AG04450 (cell line): ENCODE measurements around the gene CD47. TPM values are rescaled to one million over a fixed set of nuclear protein-coding genes. Genes with fewer than 3 reads are reported as not detected.

Experiments
- CTCF ChIA-PET: fragments of 300-600, 350-600 bp; formaldehyde crosslinking; extraction: SDS; loops from one replicate; lab custom pipeline; 2022; ENCODE audit warnings: antibody characterized with exemption, inconsistent platforms; lab: Charles Lee
- POLR2A ChIA-PET: fragments of 350-600 bp; formaldehyde crosslinking; extraction: SDS; loops from one replicate; lab custom pipeline; 2021; ENCODE audit warnings: antibody characterized with exemption, inconsistent platforms; lab: Yijun Ruan, JAX
- DNase-seq: peaks from one replicate; pipeline ENCODE4 v3.0.0-alpha.2; 2011; ENCODE audit warnings: low read depth, low spot score
- H3K27ac ChIP-seq: one replicate; pipeline ENCODE4 v1.5.1; 2012; ENCODE audit warnings: low read depth, low read length, control low read depth
- H3K27me3 ChIP-seq: one replicate; pipeline ENCODE4 v1.6.0; 2012; ENCODE audit warnings: low read length; ENCODE audit not compliant: control insufficient read depth, insufficient read depth
- H3K4me3 ChIP-seq: 2 replicates; pipeline ENCODE4 v1.5.1; 2011; ENCODE audit warnings: mild to moderate bottlenecking, low read depth, low read length, control low read depth
- H3K9me3 ChIP-seq: 2 replicates; pipeline ENCODE4 v1.5.1; 2012; ENCODE audit warnings: low read length; ENCODE audit not compliant: control insufficient read depth, insufficient read depth
- CTCF ChIP-seq: IDR thresholded peaks from 2 replicates; pipeline ENCODE4 v1.5.1; 2011; ENCODE audit warnings: low read depth, low read length, control low read depth, inconsistent platforms
- polyA plus RNA-seq: library from polyadenylated mRNA; depleted of rRNA; stranded (reverse); fragments of >200 nt; gene quantifications from 2 replicates; pipeline ENCODE4 v1.2.3, GENCODE V29; 2011

Gene CD47
- polyA plus RNA-seq, 1 experiment, result 108 TPM

DNA sequence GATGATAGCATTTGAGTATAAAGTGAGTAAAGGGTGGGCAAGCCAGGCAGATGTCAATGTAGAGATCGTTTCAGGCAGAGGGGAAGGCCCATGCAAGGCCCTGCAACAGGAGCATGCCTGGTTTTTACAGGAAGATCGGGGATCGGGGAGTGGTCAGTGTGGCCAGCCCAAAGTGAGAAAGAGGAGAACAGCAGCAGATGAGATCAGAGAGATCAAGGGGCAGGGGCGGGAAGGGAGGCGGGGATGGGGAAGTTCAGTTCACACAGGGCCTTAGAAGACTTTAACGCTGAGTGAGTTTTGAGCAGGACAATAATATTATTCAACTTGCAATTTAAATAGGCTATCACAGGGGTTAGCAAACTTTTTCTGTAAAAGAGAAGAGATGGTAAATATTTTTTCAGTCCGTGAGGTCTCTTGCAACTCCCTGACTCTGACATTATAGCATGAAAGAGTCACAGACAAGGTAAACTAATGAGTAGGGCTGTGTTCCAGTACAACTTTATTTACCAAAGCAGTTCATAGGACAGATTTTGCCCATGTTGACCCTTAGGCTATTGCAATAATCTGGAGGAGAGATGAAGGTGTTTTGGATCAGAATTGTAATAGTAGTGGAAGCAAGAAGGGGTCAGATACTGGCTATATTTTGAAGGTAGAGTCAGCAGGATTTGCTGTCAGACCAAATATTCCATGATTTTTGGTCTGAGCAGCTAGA lies 12.4 kb upstream of the CD47 start:
- Histone ChIP-seq H3K9me3 (no peaks in the 10 kb centered on the region), H3K27ac (no peak overlapping the region), H3K4me3 (no peak overlapping the region), H3K27me3 (no peaks in the 10 kb centered on the region)
- ChIA-PET POLR2A (no interaction called here), CTCF (no interaction called here)
- no peak for DNase-seq
- TF ChIP-seq CTCF, result no peak

GRCh38 chr3:108102420-108103039 lies 11.7 kb upstream of the CD47 start:
- Histone ChIP-seq H3K4me3 (no peak overlapping the region), H3K9me3 (no peaks in the 10 kb centered on the region), H3K27ac (no peak overlapping the region), H3K27me3 (no peaks in the 10 kb centered on the region)
- no peak for DNase-seq
- no peak for TF ChIP-seq CTCF
- CTCF ChIA-PET, result no interaction called here
- POLR2A ChIA-PET, result no interaction called here

DNA sequence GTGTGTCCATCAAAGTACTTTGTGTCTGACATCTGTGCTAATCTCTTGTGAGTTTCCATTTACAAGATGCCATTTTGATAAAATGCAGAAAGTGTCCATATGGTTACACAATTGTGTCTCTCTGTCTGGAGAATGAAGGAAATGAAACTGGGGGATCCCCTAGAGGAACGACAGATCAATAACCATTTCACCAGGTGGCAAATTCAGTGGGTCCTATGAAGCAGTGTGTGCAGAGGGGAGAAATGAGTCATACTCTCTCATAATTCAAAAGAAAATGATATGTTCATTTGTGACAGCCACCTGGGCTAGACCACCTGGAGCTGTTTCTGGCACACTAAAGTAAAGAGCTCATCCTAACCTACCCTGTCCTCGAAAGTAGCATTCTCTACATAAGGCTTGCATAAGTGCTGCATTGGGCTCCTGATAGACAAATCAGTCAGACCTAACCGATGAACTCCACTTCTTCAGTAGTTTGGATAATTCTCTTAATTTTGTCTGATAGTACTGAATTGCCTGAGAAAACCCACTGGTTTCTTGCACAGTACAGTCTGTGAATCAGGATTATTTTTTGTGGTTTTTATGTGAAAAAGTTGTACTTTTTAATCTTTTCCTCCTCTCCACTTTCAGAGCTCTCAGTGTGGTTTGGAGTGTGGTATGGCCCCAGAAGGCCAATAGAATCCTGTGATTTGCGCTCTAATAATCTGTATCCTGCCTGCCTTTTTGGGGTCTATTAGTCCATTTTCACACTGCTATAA lies 10.3 kb upstream of the CD47 start:
- Histone ChIP-seq H3K27me3 (no peaks in the 10 kb centered on the region), H3K9me3 (no peaks in the 10 kb centered on the region), H3K27ac (no peak overlapping the region), H3K4me3 (no peak overlapping the region)
- TF ChIP-seq CTCF, result no peak
- CTCF ChIA-PET, result no interaction called here
- DNase-seq, result no peak
- POLR2A ChIA-PET, result no interaction called here

DNA sequence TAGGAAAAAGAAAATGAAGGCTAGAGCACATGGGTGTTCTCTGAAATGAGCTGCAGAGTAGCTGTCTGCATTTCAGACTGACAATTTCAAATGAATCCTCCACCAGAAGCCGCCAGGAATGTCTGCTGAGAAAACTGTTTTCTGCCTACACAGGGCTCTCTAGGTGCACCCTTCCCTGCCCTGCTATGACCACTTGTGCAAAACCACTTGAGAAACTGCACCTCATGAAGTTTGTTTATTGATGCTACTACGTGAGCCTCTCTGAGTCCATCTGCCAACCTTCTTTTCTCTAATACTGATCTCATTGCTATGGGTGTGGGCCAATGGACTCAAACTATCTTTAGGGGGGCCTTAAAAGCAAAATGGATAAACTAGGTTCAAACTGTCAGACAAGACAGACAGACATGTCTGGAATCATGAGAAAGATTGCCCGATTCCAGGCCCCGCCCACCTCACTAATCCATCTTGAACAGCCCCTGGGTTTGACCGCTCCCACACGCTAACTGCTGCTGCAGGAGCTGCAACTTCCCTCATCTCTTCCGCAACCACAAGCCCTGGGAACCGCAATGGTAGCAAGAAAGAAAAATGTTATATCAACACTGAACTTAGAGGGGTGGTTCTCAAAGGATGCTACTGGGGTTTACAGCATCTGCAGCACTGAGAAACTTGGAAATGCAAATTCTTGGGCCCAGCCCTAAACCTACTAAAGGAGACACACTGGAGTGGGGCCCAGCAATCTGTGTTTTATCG lies 9.0 kb upstream of the CD47 start:
- no peak for DNase-seq
- H3K27me3 ChIP-seq, result no peaks in the 10 kb centered on the region
- ChIA-PET POLR2A (no interaction called here), CTCF (no interaction called here)
- no peak overlapping the region for H3K27ac ChIP-seq
- H3K9me3 ChIP-seq, result no peaks in the 10 kb centered on the region
- TF ChIP-seq CTCF, result no peak
- no peak overlapping the region for H3K4me3 ChIP-seq
